IPS-15b (cell line): ENCODE measurements around the gene NELL1.

Source experiments
- H3K27me3 ChIP-seq: one replicate; pipeline ENCODE4 v1.6.1; 2013; ENCODE audit warnings: low read length; ENCODE audit not compliant: control insufficient read depth, insufficient read depth
- H3K36me3 ChIP-seq: one replicate; pipeline ENCODE4 v1.6.1; 2013; ENCODE audit warnings: low read length; ENCODE audit not compliant: control insufficient read depth, insufficient read depth
- H3K4me1 ChIP-seq: one replicate; pipeline ENCODE4 v1.6.1; 2013; ENCODE audit warnings: mild to moderate bottlenecking, low read length; ENCODE audit not compliant: control insufficient read depth, insufficient read depth
- H3K4me3 ChIP-seq: one replicate; pipeline ENCODE4 v1.5.1; 2013; ENCODE audit warnings: low read depth, low read length
- H3K9ac ChIP-seq: one replicate; pipeline ENCODE4 v1.6.1; 2013; ENCODE audit warnings: low read depth, mild to moderate bottlenecking, low read length
- H3K9me3 ChIP-seq: one replicate; pipeline ENCODE4 v1.6.1; 2013; ENCODE audit warnings: mild to moderate bottlenecking, low read length; ENCODE audit not compliant: control insufficient read depth, insufficient read depth

The NELL1 gene

GRCh38 chr11:21069909-21070308, 400.5 kb downstream of the NELL1 start:
- peaks cover 7% of the 10 kb centered on the region for H3K4me1 ChIP-seq
- H3K4me3 ChIP-seq, result no peak overlapping the region
- H3K36me3 ChIP-seq, result no peaks in the 10 kb centered on the region
- H3K27me3 ChIP-seq, result no peaks in the 10 kb centered on the region
- no peak overlapping the region for H3K9ac ChIP-seq
- no peaks in the 10 kb centered on the region for H3K9me3 ChIP-seq

GRCh38 chr11:21072558-21072957, 403.2 kb downstream of the NELL1 start:
- H3K4me3 ChIP-seq, result no peak overlapping the region
- no peaks in the 10 kb centered on the region for H3K9me3 ChIP-seq
- H3K4me1 ChIP-seq, result no peaks in the 10 kb centered on the region
- H3K27me3 ChIP-seq, result no peaks in the 10 kb centered on the region
- H3K9ac ChIP-seq, result no peak overlapping the region
- H3K36me3 ChIP-seq, result no peaks in the 10 kb centered on the region

- H3K4me3 ChIP-seq, result no peak overlapping the region
- no peaks in the 10 kb centered on the region for H3K9me3 ChIP-seq
- H3K9ac ChIP-seq, result no peak overlapping the region
- no peaks in the 10 kb centered on the region for H3K36me3 ChIP-seq
- H3K27me3 ChIP-seq, result no peaks in the 10 kb centered on the region
- no peaks in the 10 kb centered on the region for H3K4me1 ChIP-seq
Measured at GRCh38 chr11:21082853-21083252, 413.5 kb downstream of the NELL1 start.

GRCh38 chr11:21088930-21089329, 419.5 kb downstream of the NELL1 start:
- H3K27me3 ChIP-seq, result no peaks in the 10 kb centered on the region
- H3K9me3 ChIP-seq, result no peaks in the 10 kb centered on the region
- H3K4me1 ChIP-seq, result no peaks in the 10 kb centered on the region
- H3K4me3 ChIP-seq, result no peak overlapping the region
- no peaks in the 10 kb centered on the region for H3K36me3 ChIP-seq
- no peak overlapping the region for H3K9ac ChIP-seq

- Histone ChIP-seq H3K4me1 (no peaks in the 10 kb centered on the region), H3K36me3 (no peaks in the 10 kb centered on the region), H3K4me3 (no peak overlapping the region), H3K27me3 (no peaks in the 10 kb centered on the region), H3K9me3 (no peaks in the 10 kb centered on the region), H3K9ac (no peak overlapping the region)
Measured at GRCh38 chr11:21104641-21105040, 435.3 kb downstream of the NELL1 start.

- Histone ChIP-seq H3K9ac (no peak overlapping the region), H3K4me1 (no peaks in the 10 kb centered on the region), H3K36me3 (no peaks in the 10 kb centered on the region), H3K9me3 (no peaks in the 10 kb centered on the region), H3K27me3 (no peaks in the 10 kb centered on the region), H3K4me3 (no peak overlapping the region)
Measured at GRCh38 chr11:21105196-21105917, 436.0 kb downstream of the NELL1 start.

- no peaks in the 10 kb centered on the region for H3K27me3 ChIP-seq
- no peaks in the 10 kb centered on the region for H3K4me1 ChIP-seq
- no peaks in the 10 kb centered on the region for H3K9me3 ChIP-seq
- no peaks in the 10 kb centered on the region for H3K36me3 ChIP-seq
- no peak overlapping the region for H3K4me3 ChIP-seq
- no peak overlapping the region for H3K9ac ChIP-seq
Measured at GRCh38 chr11:21109341-21109740, 440.0 kb downstream of the NELL1 start.

GRCh38 chr11:21110415-21110814, 441.0 kb downstream of the NELL1 start:
- Histone ChIP-seq H3K27me3 (no peaks in the 10 kb centered on the region), H3K4me3 (no peak overlapping the region), H3K4me1 (no peaks in the 10 kb centered on the region), H3K9ac (no peak overlapping the region), H3K9me3 (no peaks in the 10 kb centered on the region), H3K36me3 (no peaks in the 10 kb centered on the region)

- Histone ChIP-seq H3K4me3 (no peak overlapping the region), H3K36me3 (no peaks in the 10 kb centered on the region), H3K9ac (no peak overlapping the region), H3K9me3 (no peaks in the 10 kb centered on the region), H3K4me1 (no peaks in the 10 kb centered on the region), H3K27me3 (no peaks in the 10 kb centered on the region)
Measured at GRCh38 chr11:21113876-21114275, 444.5 kb downstream of the NELL1 start.

GRCh38 chr11:21116009-21116408, 446.6 kb downstream of the NELL1 start:
- no peaks in the 10 kb centered on the region for H3K27me3 ChIP-seq
- H3K36me3 ChIP-seq, result no peaks in the 10 kb centered on the region
- H3K9ac ChIP-seq, result no peak overlapping the region
- no peaks in the 10 kb centered on the region for H3K9me3 ChIP-seq
- H3K4me3 ChIP-seq, result no peak overlapping the region
- no peaks in the 10 kb centered on the region for H3K4me1 ChIP-seq

GRCh38 chr11:21119411-21119810, 450.0 kb downstream of the NELL1 start:
- Histone ChIP-seq H3K4me1 (no peaks in the 10 kb centered on the region), H3K4me3 (no peak overlapping the region), H3K9me3 (no peaks in the 10 kb centered on the region), H3K27me3 (no peaks in the 10 kb centered on the region), H3K36me3 (no peaks in the 10 kb centered on the region), H3K9ac (no peak overlapping the region)

- Histone ChIP-seq H3K36me3 (no peaks in the 10 kb centered on the region), H3K9ac (no peak overlapping the region), H3K9me3 (no peaks in the 10 kb centered on the region), H3K27me3 (no peaks in the 10 kb centered on the region), H3K4me1 (no peaks in the 10 kb centered on the region), H3K4me3 (no peak overlapping the region)
Measured at GRCh38 chr11:21121991-21122390, 452.6 kb downstream of the NELL1 start.
